Activated B cell treated with CpG ODN at 0.5 μM for 24 hours (primary cell): ENCODE data around the gene UBE2N. TPM values are rescaled to one million over a fixed set of nuclear protein-coding genes. Genes with fewer than 3 reads are reported as not detected.

Source experiments
- ATAC-seq: fragments of 200-7000 bp; cut with Tn5 transposase; one replicate; pipeline ENCODE4 v1.10.0; 2021; ENCODE audit warnings: low read depth, mild to moderate bottlenecking, moderate library complexity
- CTCF ChIA-PET: fragments of 350-600 bp; sonication (Branson Sonifier 250); formaldehyde crosslinking; loops from one replicate; lab custom pipeline; 2021; ENCODE audit warnings: antibody characterized with exemption; lab: Charles Lee
- POLR2A ChIA-PET: fragments of 350-600 bp; sonication (Branson Sonifier 250); formaldehyde crosslinking; loops from one replicate; lab custom pipeline; 2021; ENCODE audit warnings: antibody characterized with exemption; lab: Charles Lee
- DNase-seq: peaks from one replicate; pipeline ENCODE4 v3.0.0; 2022
- H3K27ac Mint-ChIP-seq: one replicate; pipeline ENCODE4 v1.8.0; 2020; ENCODE audit warnings: mixed read lengths
- H3K27me3 Mint-ChIP-seq: one replicate; pipeline ENCODE4 v1.8.0; 2021; ENCODE audit warnings: mixed read lengths
- H3K36me3 Mint-ChIP-seq: one replicate; pipeline ENCODE4 v1.8.0; 2021; ENCODE audit warnings: low read depth, mixed read lengths
- H3K4me1 Mint-ChIP-seq: one replicate; pipeline ENCODE4 v1.8.0; 2021; ENCODE audit warnings: mixed read lengths
- H3K4me3 Mint-ChIP-seq: one replicate; pipeline ENCODE4 v1.8.0; 2020; ENCODE audit warnings: mild to moderate bottlenecking, mixed read lengths
- H3K9me3 Mint-ChIP-seq: one replicate; pipeline ENCODE4 v1.8.0; 2020; ENCODE audit warnings: mixed read lengths
- intact Hi-C: fragments of 100-400 bp; cut with micrococcal nuclease; formaldehyde crosslinking; loops from one replicate; pipeline ENCODE4 v1.15.1; 2024
- total RNA-seq: library from RNA; stranded (reverse); gene quantifications from 2 replicates; pipeline ENCODE4 v1.2.3, GENCODE V29; 2022
- TF ChIP-seq, protein P1 (sequence below): fragments of 200-600 bp; IDR thresholded peaks from one replicate; pipeline ENCODE4 v1.8.0; 2022; ENCODE audit warnings: antibody characterized with exemption, mild to moderate bottlenecking

Gene UBE2N
- total RNA-seq, 1 donor from 2014 or later: 152 TPM

DNA sequence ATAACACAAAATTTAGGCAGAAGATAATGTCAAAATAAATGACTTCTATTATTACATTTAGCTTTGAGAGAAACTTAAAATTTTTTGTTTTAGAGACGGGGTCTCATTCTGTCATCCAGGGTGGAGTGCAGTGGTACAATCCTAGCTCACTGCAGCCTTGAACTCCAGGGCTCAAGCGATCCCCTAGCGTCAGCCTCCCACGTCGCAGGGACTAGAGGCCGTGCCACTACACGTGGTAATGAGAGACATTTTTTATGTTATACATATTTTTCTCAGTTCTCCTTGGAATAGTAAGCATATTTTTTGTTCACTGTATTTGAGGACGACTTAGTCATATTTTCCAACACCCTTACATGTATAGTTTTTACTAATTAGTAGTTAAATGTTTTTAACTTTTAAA is 85.5 kb downstream of the UBE2N start:
- H3K4me3 Mint-ChIP-seq: no peak overlapping the region

More for the DNA sequence above, 85.5 kb downstream of the UBE2N start:
- Mint-ChIP-seq H3K36me3 (no peaks in the 10 kb centered on the region), H3K27ac (no peak overlapping the region), H3K9me3 (no peaks in the 10 kb centered on the region), H3K27me3 (no peaks in the 10 kb centered on the region), H3K4me1 (no peaks in the 10 kb centered on the region)
- no peak for DNase-seq
- intact Hi-C loops: no loop called here
- TF ChIP-seq, protein P1, sequence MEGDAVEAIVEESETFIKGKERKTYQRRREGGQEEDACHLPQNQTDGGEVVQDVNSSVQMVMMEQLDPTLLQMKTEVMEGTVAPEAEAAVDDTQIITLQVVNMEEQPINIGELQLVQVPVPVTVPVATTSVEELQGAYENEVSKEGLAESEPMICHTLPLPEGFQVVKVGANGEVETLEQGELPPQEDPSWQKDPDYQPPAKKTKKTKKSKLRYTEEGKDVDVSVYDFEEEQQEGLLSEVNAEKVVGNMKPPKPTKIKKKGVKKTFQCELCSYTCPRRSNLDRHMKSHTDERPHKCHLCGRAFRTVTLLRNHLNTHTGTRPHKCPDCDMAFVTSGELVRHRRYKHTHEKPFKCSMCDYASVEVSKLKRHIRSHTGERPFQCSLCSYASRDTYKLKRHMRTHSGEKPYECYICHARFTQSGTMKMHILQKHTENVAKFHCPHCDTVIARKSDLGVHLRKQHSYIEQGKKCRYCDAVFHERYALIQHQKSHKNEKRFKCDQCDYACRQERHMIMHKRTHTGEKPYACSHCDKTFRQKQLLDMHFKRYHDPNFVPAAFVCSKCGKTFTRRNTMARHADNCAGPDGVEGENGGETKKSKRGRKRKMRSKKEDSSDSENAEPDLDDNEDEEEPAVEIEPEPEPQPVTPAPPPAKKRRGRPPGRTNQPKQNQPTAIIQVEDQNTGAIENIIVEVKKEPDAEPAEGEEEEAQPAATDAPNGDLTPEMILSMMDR: no peak
- POLR2A ChIA-PET: interaction anchor here (0.7 kb wide), 1 partner anchor 15 kb away, joined by 11 read pairs; no protein-coding TSS in a partner anchor
- ATAC-seq: no peak
- CTCF ChIA-PET: interaction anchor here (0.7 kb wide), 1 partner anchor 559 kb away, joined by 3 read pairs; no protein-coding TSS in a partner anchor

Other genes with a start within 250 kb of the UBE2N start
- gene NUDT4, start 64.0 kb downstream of the UBE2N start, total RNA-seq: 47.3 and 48.8 TPM in 2 replicates
- 40.9 and 44.6 TPM in 2 replicates for gene MRPL42, start 25.6 kb upstream of the UBE2N start, total RNA-seq
- 2.3 and 2.8 TPM in 2 replicates for gene SOCS2, start 130.7 kb upstream of the UBE2N start, total RNA-seq
- 10.3 and 15.3 TPM in 2 replicates for gene CRADD, start 235.4 kb upstream of the UBE2N start, total RNA-seq